K562 (cell line): ENCODE results near the gene KLF2. TPM values are rescaled to one million over a fixed set of nuclear protein-coding genes. Genes with fewer than 3 reads are reported as not detected.

Source experiments
- ATAC-seq: fragments of 200-7000 bp; cut with Tn5 transposase; 3 replicates; pipeline ENCODE4 v1.9.1; 2020; ENCODE audit warnings: moderate library complexity
- BruUV-seq: library from RNA; stranded (reverse); fragments of 400-500 nt; replicated peaks from 2 replicates; lab custom pipeline; 2021; lab: Mats Ljungman, UMichigan
- CTCF ChIA-PET: fragments of 300-600 bp; formaldehyde crosslinking; extraction: SDS; loops from one replicate; lab custom pipeline; 2021; ENCODE audit warnings: low intra/inter-chr PET ratio; lab: Yijun Ruan, JAX
- POLR2A ChIA-PET: fragments of 300-600, 350-650 bp; sonication (Branson Sonifier 250); formaldehyde crosslinking; extraction: SDS; loops from one replicate; lab custom pipeline; 2021; ENCODE audit warnings: antibody characterized with exemption, inconsistent platforms; lab: Yijun Ruan, JAX
- DNase-seq, 4 experiments: peaks; one replicate each; pipeline versions ENCODE4 v3.0.0 to v3.0.0-alpha.2; 2011 to 2018; ENCODE audit warnings: low spot score in 3 of 4, mixed read lengths in 3 of 4; ENCODE audit errors: extremely low read depth in 1 of 4
- FAIRE-seq: peaks from 2 replicates; lab custom pipeline; 2011; peaks lifted over from hg19 to GRCh38; lab: Jason Lieb, UNC
- H2AFZ ChIP-seq: 2 replicates; pipeline ENCODE4 v1.6.0; 2011; ENCODE audit warnings: low read depth, low read length, control low read depth, inconsistent platforms
- H3K27ac ChIP-seq: fragments of 200-600 bp; 3 replicates; pipeline ENCODE4 v1.8.0; 2011; ENCODE audit warnings: low read depth, mild to moderate bottlenecking, control low read depth, inconsistent platforms, low read length, moderate library complexity, mixed read lengths; ENCODE audit errors: extremely low read depth
- H3K27me3 ChIP-seq, 2 experiments: fragments of 300-600 bp in 1 of 2; 2 replicates in 1 of 2; 3 replicates in 1 of 2; pipeline versions ENCODE4 v1.6.0 to v1.8.0; 2011; ENCODE audit warnings: inconsistent platforms in 2 of 2, low read length in 2 of 2, mild to moderate bottlenecking in 1 of 2, mixed read lengths in 1 of 2, moderate library complexity in 1 of 2; ENCODE audit not compliant: control insufficient read depth in 2 of 2, insufficient read depth in 2 of 2
- H3K36me3 ChIP-seq: fragments of 300-600 bp; 3 replicates; pipeline ENCODE4 v1.8.0; 2011; ENCODE audit warnings: mild to moderate bottlenecking, low read length, inconsistent platforms; ENCODE audit not compliant: control insufficient read depth, insufficient read depth
- H3K4me1 ChIP-seq, 2 experiments: fragments of 200-600 bp in 1 of 2; replicated peaks in 1 of 2; 2 replicates in 1 of 2; 3 replicates in 1 of 2; pipeline versions ENCODE4 v1.5.1 to v1.8.0; 2011; ENCODE audit warnings: inconsistent platforms in 2 of 2, low read length in 2 of 2, mild to moderate bottlenecking in 1 of 2, mixed read lengths in 1 of 2, moderate library complexity in 1 of 2; ENCODE audit not compliant: control insufficient read depth in 2 of 2, insufficient read depth in 2 of 2
- H3K4me2 ChIP-seq: 2 replicates; pipeline ENCODE4 v1.6.1; 2011; ENCODE audit warnings: low read length, control low read depth, inconsistent platforms, mixed read lengths; ENCODE audit not compliant: insufficient read depth
- H3K4me3 ChIP-seq: fragments of 200-600 bp; sonication (generic), shearing (Covaris generic); 2 replicates; pipeline ENCODE4 v1.5.1; 2016; ENCODE audit warnings: control low read depth, inconsistent platforms
- H3K79me2 ChIP-seq: fragments of 200-600 bp; 3 replicates; pipeline ENCODE4 v1.8.0; 2011; ENCODE audit warnings: low read length, inconsistent platforms; ENCODE audit not compliant: control insufficient read depth, insufficient read depth
- H3K9ac ChIP-seq, 2 experiments: 2 replicates each; pipeline versions ENCODE4 v1.6.0 to v1.6.1; 2011; ENCODE audit warnings: low read depth in 2 of 2, low read length in 2 of 2, control low read depth in 1 of 2, inconsistent platforms in 1 of 2, mild to moderate bottlenecking in 1 of 2, mixed read lengths in 1 of 2; ENCODE audit not compliant: insufficient read depth in 1 of 2
- H3K9me1 ChIP-seq: one replicate; pipeline ENCODE4 v1.6.0; 2011; ENCODE audit warnings: inconsistent platforms, mild to moderate bottlenecking, low read length, moderate library complexity; ENCODE audit not compliant: control insufficient read depth, insufficient read depth
- H3K9me3 ChIP-seq: replicated peaks from 2 replicates; pipeline ENCODE4 v1.5.1; 2011; ENCODE audit warnings: low read depth, low read length, inconsistent platforms; ENCODE audit not compliant: control insufficient read depth, insufficient read depth
- H4K20me1 ChIP-seq: replicated peaks from 2 replicates; pipeline ENCODE4 v1.6.1; 2011; ENCODE audit warnings: low read length, inconsistent platforms, mixed read lengths; ENCODE audit not compliant: control insufficient read depth, insufficient read depth
- KLF16 ChIP-seq: IDR thresholded peaks from 2 replicates; pipeline ENCODE4 v1.6.1; 2016; ENCODE audit warnings: antibody characterized with exemption
- POLR2AphosphoS2 ChIP-seq: IDR thresholded peaks from 2 replicates; pipeline ENCODE4 v1.6.1; 2012; ENCODE audit warnings: low read length, improper control_type of control experiment
- SMAD4 ChIP-seq: fragments of 250-450 bp; sonication (Bioruptor Pico); conservative IDR thresholded peaks from 2 replicates; pipeline ENCODE4 v1.8.0; 2021; ENCODE audit warnings: inconsistent platforms, mild to moderate bottlenecking, moderate library complexity
- SMARCE1 ChIP-seq: fragments of 450-650 bp; IDR thresholded peaks from 2 replicates; pipeline ENCODE4 v1.7.1; 2016; ENCODE audit warnings: mild to moderate bottlenecking
- ZFP36 ChIP-seq: fragments of 150-350 bp; IDR thresholded peaks from 2 replicates; pipeline ENCODE4 v1.6.1; 2018; ENCODE audit warnings: low read length, low read depth; ENCODE audit not compliant: partially characterized antibody
- ZNF695 ChIP-seq: fragments of 450-650 bp; formaldehyde crosslinking; IDR thresholded peaks from 2 replicates; pipeline ENCODE4 v1.4.0; 2020; ENCODE audit warnings: mild to moderate bottlenecking, moderate library complexity
- WGBS: fragments of 100-300 bp; shearing (Covaris generic); methylation state at CpG from one replicate; pipeline ENCODE4 v1.1.6; 2016; ENCODE audit warnings: low coverage, mixed read lengths; ENCODE audit not compliant: insufficient coverage; ENCODE audit errors: missing lambda C conversion rate; 5-methylcytosine and 5-hydroxymethylcytosine counted together
- in situ Hi-C: fragments of 300-500 bp; cut with MboI; formaldehyde crosslinking; loops from 4 replicates; pipeline ENCODE4 v1.15.0; 2018; ENCODE audit warnings: inconsistent platforms, mixed read lengths
- intact Hi-C: fragments of 100-400 bp; cut with micrococcal nuclease; formaldehyde crosslinking; loops from 2 replicates; pipeline ENCODE4 v1.14.2; 2022
- polyA plus RNA-seq, 8 experiments: library from polyadenylated mRNA; depleted of rRNA in 4 of 8; stranded (reverse) in 5 of 8; unstranded in 3 of 8; fragments of >200 nt; fragmentation: Nextera tagmentation in 2 of 8; fragmentation: Illumina TruSeq in 1 of 8; extraction: Ambion mirVana in 2 of 8; extraction: Trizol in 1 of 8; gene quantifications; 2 replicates each; pipeline versions ENCODE4 v1.2.1 to v1.2.3, GENCODE V29; 2011 to 2014; ENCODE audit warnings: inconsistent platforms in 1 of 8, missing spikeins in 1 of 8
- total RNA-seq, 7 experiments: library from RNA; depleted of rRNA in 6 of 7; stranded (reverse); fragments of >200 nt in 6 of 7; fragmentation: Illumina TruSeq in 2 of 7; extraction: Trizol in 2 of 7; gene quantifications; 2 replicates each; pipeline versions ENCODE4 v1.2.1 to v1.2.3, GENCODE V29; 2011 to 2021; ENCODE audit warnings: low replicate concordance in 1 of 7
- TF ChIP-seq, protein P1 (sequence below): IDR thresholded peaks from 2 replicates; pipeline ENCODE4 v1.6.1; 2014; ENCODE audit warnings: antibody characterized with exemption
- TF ChIP-seq, protein P2 (sequence below): fragments of 250-450 bp; sonication (Bioruptor Pico); IDR thresholded peaks from 2 replicates; pipeline ENCODE4 v1.4.0; 2020

The KLF2 gene
- total and polyA plus RNA-seq, 9 of the 15 experiments (the other 6 are each of a cell fraction or from before 2014, with no cell fraction given) = 0.07 to 0.71 TPM; not detected in 7

DNA sequence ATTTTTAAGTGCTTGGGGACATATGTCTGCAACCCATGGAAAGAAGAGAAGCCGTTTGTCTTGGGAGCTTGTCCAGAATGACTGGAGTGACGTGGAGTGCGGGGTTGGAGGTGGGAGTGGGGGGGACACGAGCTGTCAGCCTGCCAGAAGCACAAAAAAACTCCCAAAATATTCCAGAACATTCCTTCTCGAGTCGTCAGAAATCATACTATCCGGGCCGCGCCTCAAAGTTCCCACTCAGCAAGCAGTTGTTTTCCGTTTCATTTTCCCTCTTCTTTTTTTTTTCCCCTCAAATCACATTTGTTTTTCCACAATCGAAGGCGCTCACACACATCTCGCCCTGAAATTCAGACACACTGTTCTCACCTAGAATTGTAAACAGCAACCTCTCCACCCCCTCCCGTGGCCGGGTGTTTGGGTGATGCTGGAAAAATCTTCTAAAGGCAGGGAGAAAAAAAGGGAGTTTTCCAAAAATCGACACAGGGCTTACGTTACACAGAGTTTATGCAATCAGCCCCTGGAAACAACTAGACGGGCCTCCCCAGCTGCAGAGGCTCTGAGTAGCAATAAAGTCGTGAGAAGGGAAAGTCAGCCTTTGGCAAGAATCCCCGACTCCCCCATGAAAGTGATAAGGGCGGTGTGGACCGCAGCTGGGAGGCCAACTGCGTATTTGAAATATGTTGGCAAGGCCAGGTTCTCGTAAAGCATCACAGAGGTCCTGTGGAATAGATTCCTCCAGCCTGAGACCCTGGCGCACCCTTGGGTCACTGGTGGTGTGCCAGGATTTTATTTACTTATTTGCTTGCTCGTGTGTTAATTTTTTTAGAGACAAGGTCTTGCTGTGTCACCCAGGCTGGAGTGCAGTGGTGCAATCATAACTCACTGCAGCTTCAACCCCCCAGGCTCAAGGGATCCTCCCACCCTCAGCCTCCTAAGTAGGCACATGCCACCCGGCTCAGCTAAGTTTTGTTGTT lies 31.2 kb upstream of the KLF2 start (continued):
- TF ChIP-seq KLF16 (peak; percentile 39; the same call in 1 of the 2 replicates), ZNF695 (CRISPR knock-in tag) (no peak), ZFP36 (no peak), SMAD4 (CRISPR knock-in tag) (0 out of 2 replicates have a peak, but pooled peaks have one; percentile 25), SMARCE1 (0 out of 2 replicates have a peak, but pooled peaks have one; percentile 36)
- TF ChIP-seq, protein P1, sequence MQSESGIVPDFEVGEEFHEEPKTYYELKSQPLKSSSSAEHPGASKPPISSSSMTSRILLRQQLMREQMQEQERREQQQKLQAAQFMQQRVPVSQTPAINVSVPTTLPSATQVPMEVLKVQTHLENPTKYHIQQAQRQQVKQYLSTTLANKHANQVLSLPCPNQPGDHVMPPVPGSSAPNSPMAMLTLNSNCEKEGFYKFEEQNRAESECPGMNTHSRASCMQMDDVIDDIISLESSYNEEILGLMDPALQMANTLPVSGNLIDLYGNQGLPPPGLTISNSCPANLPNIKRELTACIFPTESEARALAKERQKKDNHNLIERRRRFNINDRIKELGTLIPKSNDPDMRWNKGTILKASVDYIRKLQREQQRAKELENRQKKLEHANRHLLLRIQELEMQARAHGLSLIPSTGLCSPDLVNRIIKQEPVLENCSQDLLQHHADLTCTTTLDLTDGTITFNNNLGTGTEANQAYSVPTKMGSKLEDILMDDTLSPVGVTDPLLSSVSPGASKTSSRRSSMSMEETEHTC = no peak

DNA sequence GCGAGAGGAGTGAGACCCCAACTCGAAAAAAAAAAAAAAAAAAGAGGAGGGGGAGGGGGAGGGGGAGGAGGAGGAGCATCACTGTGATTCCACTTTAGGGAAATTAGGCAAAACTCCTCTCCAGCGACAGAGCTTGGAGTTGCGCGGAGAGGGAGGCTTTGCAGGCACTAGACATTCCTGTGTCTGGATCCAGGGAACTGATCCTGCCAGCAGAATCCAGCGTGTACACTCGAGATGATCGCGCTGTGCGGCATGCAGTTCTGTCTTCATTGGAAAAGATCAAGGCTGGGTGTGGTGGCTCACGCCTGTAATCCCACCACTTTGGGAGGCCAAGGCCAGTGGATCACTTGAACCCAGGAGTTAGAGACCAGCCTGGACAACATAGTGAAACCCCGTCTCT lies 29.6 kb upstream of the KLF2 start:
- ChIA-PET CTCF (interaction anchor here (0.6 kb wide), 1 partner anchor 126 kb away, joined by 3 read pairs; no protein-coding TSS in a partner anchor), POLR2A (no interaction called here)
- Histone ChIP-seq H3K27me3 (peaks cover 0 to 12% of the 10 kb centered on the region in 2 experiments; a peak in 2 of 5 replicates), H3K4me2 (no peak overlapping the region), H3K36me3 (no peaks in the 10 kb centered on the region), H4K20me1 (no peaks in the 10 kb centered on the region), H3K9me3 (no peaks in the 10 kb centered on the region), H3K27ac (no peak overlapping the region), H3K79me2 (no peaks in the 10 kb centered on the region), H3K9me1 (no peaks in the 10 kb centered on the region), H2AFZ (no peak overlapping the region), H3K4me3 (no peak overlapping the region), H3K9ac (no peak overlapping the region), H3K4me1 (peaks cover 2 to 12% of the 10 kb centered on the region in 2 experiments; a peak in 2 of 5 replicates)
- TF ChIP-seq, protein P2, sequence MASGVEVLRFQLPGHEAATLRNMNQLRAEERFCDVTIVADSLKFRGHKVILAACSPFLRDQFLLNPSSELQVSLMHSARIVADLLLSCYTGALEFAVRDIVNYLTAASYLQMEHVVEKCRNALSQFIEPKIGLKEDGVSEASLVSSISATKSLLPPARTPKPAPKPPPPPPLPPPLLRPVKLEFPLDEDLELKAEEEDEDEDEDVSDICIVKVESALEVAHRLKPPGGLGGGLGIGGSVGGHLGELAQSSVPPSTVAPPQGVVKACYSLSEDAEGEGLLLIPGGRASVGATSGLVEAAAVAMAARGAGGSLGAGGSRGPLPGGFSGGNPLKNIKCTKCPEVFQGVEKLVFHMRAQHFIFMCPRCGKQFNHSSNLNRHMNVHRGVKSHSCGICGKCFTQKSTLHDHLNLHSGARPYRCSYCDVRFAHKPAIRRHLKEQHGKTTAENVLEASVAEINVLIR (CRISPR knock-in tag) = no peak
- TF ChIP-seq POLR2AphosphoS2 = no peak
- 57% methylated on average over 10 of the region's 12 CpGs for WGBS
- in situ Hi-C loops = no loop called here
- FAIRE-seq (no peak), ATAC-seq (no peak), DNase-seq (no peak)
- no TSS peak for BruUV-seq
- intact Hi-C loops = no loop called here
